ENCODE results near the gene FRAT1.
"Not testable (repeated sequence)": the region's sequence is repeated elsewhere in the genome, so short reads cannot be mapped to it uniquely, and the experiment has no call there.

The FRAT1 gene, protein sequence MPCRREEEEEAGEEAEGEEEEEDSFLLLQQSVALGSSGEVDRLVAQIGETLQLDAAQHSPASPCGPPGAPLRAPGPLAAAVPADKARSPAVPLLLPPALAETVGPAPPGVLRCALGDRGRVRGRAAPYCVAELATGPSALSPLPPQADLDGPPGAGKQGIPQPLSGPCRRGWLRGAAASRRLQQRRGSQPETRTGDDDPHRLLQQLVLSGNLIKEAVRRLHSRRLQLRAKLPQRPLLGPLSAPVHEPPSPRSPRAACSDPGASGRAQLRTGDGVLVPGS

DNA sequence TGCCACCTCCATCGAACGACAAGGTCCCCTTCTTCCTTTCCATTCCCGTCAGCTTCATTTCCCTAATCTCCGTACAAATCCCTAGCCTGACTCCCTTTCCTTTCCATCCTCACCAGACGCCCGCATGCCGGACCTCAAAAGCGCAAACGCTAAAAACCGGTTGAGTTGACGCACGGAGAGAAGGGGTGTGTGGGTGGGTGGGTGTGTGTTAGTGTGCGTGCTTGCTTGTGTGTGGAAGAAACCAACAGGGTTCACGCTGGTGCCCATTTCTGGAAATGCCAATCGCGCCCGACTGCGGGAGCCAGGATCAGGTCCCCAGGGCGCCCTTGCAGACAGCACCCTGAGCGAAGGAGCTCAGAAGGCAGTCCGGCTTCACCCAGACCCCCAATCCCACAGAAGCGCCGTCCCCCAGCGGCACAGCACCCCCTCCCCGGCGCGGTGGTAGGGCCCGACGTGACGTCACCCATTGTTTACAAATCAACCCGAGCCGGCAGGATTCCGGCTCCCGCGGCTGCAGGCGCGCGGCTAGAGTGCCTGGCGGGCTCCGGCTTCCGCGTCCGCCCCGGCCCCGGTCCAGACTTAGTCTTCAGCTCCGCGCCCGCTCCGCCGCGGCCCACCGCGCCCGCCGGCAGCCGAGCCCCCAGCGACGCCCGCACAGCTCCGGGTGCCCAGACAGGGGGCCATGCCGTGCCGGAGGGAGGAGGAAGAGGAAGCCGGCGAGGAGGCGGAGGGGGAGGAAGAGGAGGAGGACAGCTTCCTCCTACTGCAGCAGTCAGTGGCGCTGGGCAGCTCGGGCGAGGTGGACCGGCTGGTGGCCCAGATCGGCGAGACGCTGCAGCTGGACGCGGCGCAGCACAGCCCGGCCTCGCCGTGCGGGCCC is at the start of gene FRAT1:
Gene FRAT1 (plus strand): TSS at position 500 of the 880 bp plus-strand sequence. CDS start 183 bp downstream, at position 683.
- peak; percentile 91 for DNase-seq

DNA sequence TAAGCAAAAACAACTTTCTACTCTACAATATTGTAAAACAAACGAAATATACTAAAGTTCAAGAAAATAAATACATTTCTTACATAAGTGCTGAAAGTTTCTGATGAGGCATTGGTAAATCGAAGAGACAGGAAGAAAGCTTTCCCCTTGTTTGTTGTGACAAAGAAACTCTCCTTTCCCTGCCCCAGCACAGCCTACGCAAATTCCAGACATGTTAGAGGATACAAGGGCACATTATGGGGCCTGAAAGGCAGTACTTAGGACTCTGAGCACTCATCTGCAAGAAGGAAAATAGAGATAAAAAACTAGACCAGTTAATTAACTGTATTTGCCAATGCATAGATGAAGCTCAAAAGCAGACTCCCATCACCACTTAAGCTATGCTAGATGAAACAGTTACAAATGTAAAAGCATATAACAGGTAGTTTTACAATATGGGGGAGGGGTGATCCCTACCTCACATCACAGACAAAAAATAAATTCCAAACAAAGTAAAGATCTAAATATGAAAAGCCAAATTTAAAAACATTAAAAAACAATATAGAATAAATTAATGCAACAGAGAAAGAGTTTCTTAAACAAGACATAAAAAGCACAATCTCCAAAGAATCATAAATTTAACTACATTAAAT is 48.4 kb upstream of the FRAT1 start:
- no peak for DNase-seq

DNA sequence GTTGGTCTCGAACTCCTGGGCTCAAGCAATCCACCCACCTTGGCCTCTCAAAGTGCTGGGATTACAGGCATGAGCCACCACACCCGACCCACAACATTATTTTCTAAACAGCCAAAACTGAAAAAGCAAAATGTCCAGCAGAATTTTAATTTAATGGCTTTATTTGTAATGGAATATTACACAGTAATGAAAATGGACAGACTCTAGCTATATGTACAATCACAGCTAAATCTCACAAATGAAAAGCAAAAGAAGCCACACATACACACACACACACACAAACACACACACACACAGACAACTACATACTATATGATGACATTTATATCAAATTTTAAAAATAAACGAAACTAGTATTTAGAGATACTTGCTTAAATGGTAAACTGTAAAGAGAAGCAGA is 45.4 kb upstream of the FRAT1 start:
- no peak for DNase-seq

DNA sequence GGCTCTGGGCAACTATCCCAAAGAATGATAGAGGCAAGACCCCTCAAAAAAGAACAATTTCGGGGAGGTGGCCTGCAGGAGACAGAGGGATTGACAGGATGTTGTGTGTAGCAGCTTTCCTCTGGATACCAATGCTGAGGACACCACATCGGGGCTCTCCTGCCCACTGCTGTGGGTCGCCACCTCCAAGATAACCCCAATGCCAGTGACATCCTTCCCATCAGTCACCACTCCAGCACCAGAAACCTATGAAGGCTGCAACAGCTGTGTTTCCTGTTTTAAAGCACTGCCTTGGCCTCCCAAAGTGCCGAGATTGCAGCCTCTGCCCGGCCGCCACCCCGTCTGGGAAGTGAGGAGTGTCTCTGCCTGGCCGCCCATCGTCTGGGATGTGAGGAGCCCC is 44.2 kb upstream of the FRAT1 start:
- no peak for DNase-seq

DNA sequence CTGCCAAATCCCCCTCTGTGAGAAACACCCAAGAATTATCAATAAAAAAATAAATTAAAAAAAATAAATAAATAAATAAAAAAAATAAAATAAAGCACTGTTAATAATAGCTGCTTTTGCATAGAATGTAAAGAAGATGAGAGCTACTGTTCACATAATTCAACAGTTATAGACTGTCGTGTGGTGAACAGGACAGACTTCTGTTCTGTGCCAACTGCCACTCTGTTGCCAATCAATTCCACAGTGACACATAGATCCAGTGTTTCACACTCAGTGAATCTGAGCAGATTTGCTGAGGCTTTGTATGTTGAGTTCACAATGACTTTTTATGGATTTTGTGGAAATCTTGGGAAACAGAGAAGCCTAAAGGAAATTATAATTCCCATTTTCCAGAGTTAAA is 41.5 kb upstream of the FRAT1 start:
- DNase-seq, result no peak

DNA sequence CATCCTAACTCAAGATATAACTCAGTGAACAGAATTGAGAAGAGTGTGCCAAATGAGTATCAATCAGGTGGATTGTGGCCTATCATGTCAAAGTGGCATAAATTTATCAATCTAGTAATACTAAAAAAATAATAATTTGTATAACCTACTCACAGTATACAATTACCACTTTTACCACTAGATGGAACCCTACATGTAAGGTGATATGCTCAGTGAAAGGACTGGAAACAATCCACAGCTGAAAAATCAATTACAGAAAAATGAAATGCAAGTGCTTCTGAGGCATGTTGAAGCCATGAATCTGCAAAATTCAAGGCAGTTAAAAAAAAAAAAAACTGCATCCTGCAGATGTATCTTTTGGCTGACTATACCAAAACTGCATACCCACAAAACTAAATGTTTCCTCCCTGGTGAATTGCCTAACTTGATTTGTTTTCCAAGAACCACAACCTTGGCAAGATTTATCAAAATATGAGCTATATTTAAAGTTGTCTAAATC is 40.5 kb upstream of the FRAT1 start:
- DNase-seq, result peak; percentile 55

DNA sequence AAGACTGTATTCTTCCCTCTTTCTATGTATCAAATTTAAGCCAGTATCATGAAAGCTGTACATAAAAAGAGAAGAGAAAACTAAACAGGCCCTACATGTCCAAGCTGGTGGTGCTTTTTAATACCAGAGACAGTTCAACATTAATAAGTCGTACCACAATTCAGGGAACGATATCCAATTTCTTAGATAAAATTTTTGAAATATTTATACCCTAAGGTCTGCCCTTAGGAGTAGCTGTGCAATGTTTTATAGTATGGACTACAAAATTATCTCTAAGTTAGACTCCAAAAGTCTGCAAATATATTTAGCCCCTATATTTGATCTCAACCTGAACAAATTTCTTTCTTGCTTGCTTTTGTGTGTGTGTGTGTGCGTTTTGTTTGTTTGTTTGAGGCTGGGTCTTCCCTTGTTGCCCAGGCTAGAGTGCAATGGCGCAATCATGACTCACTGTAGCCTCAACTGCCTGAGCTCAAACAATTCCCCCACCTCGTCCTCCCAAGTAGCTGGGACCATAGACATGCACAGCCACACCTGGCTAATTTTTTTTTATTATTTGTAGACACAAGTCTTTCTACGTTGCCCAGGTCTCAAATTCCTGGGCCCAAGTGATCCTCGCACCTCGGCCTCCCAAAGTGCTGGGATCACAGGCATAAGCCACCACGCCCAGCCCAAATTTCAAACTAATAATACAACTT is 39.8 kb upstream of the FRAT1 start:
- no peak for DNase-seq

DNA sequence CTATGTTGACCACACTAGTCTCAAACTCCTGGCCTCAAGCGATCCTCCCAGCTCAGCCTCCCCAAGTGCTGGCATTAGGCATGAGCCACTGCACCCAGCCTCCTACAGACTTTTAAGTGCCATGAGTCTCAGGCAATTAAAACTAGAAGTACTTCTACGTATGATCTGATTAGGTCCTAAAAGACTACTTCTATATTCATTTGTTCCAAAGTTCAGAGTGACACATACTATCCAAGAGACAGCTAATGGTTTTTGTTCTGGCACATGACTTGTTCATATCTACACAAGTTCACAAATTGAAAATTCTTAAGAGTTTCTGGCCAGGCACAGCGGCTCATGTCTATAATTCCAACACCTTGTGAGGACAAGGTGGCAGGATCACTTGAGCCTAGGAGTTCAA is 38.3 kb upstream of the FRAT1 start:
- no peak for DNase-seq

DNA sequence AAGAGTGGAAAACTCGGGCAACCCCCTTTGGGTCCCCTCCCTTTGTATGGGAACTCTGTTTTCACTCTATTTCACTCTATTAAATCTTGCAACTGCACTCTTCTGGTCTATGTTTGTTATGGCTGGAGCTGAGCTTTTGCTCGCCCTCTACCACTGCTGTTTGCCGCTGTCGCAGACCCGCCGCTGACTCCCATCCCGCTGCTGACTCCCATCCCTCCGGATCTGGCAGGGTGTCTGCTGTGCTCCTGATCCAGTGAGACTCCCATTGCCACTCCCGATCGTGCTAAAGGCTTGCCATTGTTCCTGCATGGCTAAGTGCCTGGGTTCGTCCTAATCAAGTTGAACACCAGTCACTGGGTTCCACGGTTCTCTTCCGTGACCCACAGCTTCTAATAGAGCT is 29.0 kb upstream of the FRAT1 start:
- not testable (repeated sequence) for DNase-seq

DNA sequence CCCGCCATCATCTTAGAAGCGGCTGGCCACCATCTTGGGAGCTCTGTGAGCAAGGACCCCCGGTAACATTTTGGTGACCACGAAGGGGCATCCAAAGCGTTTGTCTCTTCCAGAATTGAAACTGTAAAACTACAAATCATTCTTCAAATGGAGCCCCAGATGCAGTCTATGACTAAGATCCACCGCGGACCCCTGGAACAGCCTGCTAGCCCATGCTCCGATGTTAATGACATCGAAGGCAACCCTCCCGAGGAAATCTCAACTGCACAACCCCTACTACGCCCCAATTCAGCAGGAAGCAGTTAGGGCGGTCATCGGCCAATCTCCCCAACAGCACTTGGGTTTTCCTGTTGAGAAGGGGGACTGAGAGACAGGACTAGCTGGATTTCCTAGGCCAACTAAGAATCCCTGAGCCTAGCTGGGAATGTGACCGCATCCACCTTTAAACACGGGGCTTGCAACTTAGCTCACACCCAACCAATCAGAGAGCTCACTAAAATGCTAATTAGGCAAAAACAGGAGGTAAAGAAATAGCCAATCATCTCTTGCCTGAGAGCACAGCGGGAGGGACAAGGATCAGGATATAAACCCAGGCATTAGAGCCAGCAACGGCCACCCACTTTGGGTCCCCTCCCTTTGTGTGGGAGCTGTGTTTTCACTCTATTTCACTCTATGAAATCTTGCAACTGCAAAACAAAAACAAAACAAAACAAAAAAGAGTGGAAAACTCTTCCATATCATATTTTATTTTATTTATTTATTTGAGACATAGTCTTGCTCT is 28.3 kb upstream of the FRAT1 start:
- not testable (repeated sequence) for DNase-seq

DNA sequence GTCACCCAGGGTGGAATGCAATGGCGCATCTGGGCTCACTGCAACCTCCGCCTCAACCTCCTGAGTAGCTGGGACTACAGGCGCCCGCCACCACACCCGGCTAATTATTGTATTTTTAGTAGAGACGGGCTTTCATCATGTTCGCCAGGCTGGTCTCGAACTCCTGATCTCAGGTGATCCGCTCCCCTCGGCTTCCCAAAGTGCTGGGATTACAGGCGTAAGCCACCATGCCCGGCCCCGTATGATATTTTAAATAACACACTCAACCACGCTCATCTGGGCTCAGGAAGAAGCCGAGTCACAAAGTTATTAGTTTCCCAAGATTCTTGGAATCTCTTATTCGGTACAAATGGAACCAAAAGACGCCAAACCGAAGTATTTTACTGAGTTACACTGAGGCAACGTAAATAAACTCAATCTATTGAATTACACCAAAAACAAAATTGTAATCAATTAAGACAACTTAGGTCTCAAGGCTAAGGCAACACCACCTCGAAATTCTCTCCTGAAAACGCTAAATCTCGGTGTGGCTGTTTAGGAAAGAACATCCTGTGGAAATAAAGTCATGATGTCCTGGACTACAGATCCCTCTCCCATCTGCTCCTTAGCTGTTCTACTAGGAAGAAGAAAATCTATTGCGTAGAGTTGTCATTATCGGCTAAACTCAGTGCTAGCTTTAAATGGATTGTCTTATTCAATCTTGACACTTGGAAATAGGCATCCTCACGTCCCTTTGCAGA is 27.5 kb upstream of the FRAT1 start:
- DNase-seq, result no peak

DNA sequence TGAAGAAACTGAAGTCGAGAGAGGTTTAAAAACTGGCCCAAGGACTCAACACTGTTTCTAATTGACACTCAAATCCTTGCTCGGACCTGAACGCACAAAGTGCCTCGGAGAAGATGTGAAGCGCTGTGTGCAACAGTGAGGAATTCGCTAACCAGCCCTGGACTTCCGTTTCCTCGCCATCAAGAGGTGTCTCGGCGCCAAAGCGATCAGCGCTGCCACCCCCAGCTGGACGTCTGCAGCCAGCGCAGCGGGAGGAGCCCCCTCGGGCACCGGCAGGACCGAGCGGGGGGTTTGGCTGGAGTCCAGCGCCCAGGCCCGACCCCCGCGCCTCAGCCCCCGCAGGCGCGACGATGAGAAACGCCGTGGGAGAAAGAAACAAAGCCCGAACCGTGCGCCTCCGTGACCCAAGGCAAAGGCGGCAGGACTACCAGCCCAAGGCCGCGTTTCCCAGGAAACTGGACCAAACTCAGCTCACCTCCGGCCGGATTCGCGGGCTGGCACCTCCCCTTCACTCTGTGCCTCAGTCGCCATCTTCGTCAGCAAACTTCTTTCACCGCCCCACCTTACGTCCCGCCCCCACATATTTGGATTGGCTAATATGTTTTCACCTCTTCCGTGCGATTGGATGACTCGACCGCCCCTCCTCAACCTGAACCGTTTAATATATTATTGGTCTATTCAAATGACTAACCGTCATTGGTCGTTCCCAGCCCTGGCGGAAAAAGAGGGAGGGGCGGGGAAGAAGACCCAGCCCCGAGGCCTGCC is 26.8 kb upstream of the FRAT1 start, which contains the start of gene ARHGAP19:
Gene ARHGAP19 (minus strand): TSS at position 541 of the 765 bp plus-strand sequence. CDS start 10 bp downstream, at position 531.
- peak; percentile 96 for DNase-seq

DNA sequence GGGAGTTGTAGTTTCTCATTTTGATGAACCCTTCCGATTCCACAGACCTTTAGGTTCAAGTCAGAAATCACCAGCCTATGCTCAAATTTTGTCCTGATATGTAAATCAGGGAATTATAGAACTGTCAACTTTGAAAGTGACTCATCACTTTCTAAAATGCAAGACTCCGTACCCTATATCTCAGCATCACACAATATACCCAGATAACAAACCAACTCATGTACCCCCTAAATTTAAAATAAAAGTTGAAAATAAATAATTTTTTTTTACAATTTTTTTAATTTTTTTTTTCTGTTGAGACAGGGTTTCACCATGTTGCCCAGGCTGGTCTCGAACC is 26.2 kb upstream of the FRAT1 start:
- no peak for DNase-seq

DNA sequence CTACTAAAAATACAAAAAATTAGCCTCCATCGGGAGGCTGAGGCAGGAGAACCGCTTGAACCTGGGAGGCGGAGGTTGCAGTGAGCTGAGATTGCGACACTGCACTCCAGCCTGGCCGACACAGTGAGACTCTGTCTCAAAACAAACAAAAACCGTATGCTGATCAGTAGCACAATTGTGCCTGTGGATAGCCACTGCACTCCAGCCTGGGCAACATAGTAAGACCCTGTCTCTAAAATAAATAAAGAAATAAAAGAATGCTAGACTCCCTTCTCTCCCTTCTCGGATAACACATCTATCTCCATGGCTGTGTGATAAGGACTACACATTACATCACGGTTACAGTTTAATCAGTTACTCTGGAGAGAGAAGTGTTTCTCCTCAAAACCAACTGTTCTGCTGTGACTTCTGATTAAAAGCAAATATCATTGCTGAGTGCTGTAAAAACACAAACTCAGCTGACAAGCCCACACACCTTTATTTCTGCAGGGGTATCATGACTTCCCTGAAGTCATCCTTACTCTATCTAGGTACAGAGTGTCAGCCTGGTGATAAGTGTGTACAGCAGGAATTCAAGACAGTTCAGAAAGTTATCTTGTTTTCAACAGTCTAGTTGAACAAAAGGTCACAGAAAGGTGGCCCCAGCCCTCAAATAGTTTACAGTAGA is 21.4 kb upstream of the FRAT1 start:
- no peak for DNase-seq

DNA sequence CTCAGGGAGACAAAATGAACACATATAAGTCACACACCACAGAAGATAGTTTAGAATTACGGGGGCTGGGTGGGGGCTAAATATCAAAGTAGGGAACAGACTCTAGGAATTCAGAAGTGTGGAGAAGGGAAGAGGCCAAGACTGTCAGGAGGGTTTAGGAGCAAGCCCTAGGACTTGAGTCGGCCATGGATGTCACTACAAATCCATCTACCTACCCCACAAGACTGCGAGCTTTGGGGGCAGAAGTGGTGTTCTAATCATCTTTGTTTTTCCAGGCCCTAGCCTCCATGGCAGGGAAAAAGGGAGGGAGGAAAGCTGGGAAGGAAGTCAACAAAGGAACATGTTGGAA is 20.9 kb upstream of the FRAT1 start:
- no peak for DNase-seq

DNA sequence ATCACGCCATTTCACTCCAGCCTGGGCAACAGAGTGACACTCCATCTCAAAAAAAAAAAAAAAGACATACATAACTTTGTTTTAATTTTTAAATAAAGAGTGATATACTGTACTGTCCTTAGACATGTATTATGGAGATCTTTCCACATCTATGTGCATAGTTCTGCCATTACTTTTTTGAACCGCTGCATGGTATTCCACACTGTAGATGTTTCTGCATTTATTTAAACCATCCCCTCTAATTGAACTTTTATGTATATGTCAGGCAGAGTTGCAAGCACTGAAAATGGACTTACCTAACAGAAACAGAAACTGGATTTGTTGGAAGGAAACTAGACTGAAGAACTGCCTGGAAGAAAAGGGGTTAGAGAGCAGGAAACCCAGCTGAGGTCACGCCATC is 18.1 kb upstream of the FRAT1 start:
- no peak for DNase-seq

DNA sequence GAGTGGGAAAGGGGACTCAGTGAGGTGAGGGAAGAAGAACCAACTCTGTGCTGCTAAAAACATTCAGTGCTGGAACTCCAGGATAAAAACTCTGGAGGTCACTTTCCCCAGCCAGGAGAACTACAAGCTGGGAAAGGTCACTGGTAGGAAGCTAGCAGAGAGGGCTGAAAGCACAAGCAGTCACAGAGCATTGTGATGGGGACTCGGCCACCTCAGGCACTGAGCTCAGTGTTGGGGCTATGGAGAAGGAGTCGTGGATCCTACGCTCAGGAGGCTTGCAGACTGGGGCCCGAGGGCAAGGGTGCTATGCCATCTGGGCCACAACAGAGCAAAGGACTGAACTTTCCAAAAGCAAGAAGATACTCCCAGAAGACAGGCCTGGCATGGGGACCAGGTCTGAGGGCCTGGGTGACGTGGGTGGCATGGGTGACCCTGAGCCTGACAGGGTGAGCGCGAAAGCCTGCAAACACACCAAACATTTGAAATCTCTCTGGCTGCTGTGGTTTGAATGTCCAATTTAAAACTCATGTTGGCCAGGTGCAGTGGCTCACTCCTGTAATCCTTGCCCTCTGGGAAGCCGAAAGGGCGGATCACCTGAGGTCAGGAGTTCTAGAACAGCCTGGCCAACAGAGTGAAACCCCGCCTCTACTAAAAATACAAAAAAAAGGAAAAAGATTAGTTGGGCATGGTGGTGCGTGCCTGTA is 16.8 kb upstream of the FRAT1 start:
- no peak for DNase-seq

DNA sequence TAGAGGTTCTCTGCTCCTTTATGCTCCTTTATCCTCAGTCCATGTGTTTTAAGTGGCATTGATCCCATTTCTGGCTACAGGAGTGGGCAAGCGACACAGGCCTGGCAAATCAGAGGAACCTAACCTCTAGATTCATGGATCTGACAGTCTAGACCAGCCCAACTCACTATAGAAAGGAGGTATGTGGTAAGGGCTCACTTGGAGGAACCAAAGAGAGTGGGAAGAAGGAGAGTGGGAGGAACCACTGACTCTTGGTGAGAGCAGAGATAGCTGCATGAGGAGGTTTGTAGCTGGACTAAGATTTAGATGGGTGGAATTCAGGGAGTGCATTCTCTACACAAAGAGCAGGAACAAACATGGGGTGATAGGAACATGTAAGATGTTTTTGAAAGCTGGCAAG is 11.6 kb upstream of the FRAT1 start:
- DNase-seq, result no peak

All from CD4-positive, alpha-beta T cell treated with Interleukin-12 subunit alpha and Interleukin-12 subunit beta, for 1 hour (primary cell).